Fibroblast of the conjunctiva (primary cell): ENCODE results near the gene PHACTR1.
"Not testable (repeated sequence)": the region's sequence is repeated elsewhere in the genome, so short reads cannot be mapped to it uniquely, and the experiment has no call there.

Experiments
- DNase-seq: peaks from one replicate; pipeline ENCODE4 v3.0.0-alpha.2; 2010; ENCODE audit warnings: low read depth

The PHACTR1 gene

GRCh38 chr6:12716298-12716916 lies at the start of gene PHACTR1:
PHACTR1 (plus strand) TSS chr6:12716767.
- DNase-seq, result no peak

DNA sequence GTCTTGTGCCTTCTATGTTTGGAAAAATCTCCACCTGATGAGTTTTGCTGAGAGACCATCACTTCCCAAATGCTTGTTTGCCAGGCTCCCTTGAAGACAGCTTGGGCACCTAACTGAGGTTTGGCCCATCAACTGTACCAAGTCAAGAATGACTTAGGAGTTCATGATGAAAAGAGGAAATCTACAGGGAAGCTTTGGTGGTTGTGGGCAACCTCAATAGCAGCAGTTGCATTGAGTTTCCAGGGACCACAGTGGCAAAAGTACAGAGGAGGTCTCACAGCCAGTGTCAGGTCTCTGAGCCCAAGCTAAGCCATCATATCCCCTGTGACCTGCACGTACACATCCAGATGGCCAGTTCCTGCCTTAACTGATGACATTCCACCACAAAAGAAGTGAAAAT lies 49.7 kb upstream of the PHACTR1 start:
- no peak for DNase-seq

DNA sequence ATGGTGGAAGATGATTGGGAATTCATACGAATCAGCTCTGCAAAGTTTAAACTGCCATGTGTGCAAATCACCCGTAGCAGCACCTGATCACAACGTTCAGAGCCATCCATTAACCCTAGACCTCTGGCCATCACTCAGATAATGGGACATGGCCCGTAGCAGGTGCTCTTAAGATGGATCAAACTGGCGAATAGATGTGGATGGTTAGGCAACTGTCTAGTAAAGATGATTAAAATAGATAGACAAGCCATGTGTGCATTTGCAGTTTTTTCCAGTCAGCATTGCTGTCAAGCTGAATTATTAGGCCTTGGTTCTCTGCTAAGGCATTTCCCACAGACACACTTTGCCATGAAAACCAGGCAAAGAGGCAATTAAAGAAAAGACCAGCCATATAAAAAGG lies 40.6 kb upstream of the PHACTR1 start:
- no peak for DNase-seq

GRCh38 chr6:12679341-12679740 lies 37.2 kb upstream of the PHACTR1 start:
- DNase-seq, result no peak

GRCh38 chr6:12693122-12693521 lies 23.4 kb upstream of the PHACTR1 start:
- DNase-seq, result no peak

DNA sequence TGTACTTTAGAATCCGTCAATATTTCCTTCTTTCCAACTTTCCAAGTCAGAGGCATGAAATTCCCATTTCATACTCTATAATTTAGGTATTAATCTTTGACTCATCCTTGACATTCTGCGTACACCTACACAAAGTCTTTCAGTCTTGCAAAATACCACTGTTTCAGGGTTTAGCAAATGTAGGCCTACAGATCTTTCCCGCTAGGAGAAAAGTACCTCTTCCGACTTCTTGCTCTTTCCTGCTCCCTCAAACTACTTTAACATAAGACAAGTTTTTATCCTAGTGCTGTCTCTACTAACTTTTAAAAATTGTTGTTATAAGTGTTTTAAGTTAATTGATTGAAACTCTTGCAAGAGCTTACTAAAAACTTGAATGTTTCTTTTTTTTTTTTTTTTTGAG lies 18.3 kb upstream of the PHACTR1 start:
- DNase-seq, result no peak

- no peak for DNase-seq
These were observed 11.6 kb upstream of the PHACTR1 start for GRCh38 chr6:12704946-12705345.

DNA sequence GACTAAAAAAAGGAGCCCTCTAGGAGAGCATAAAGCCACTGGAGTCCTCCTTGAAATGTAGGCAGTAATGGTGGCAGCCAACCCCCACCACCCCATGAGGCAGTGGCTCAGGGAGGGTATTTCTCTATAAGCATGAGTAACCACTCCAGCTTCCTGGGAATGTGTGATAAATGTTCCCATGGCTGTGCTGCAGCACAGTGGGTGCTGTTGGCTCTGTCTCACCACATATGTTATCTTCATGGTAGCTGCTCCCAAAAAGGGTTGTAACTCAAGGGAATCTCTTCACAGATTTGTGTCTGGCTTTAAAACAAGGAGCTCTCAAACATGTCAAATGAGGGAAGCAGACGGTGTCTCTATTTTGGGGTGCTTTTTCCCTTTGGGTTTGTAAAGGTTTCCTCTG lies 7.5 kb upstream of the PHACTR1 start:
- no peak for DNase-seq

- DNase-seq, result no peak
These were observed 6.9 kb upstream of the PHACTR1 start for GRCh38 chr6:12709556-12710232.

- DNase-seq, result no peak
These were observed 5.6 kb upstream of the PHACTR1 start for GRCh38 chr6:12710921-12711320.

- no peak for DNase-seq
These were observed 2.5 kb upstream of the PHACTR1 start for GRCh38 chr6:12714022-12714421.

- DNase-seq, result no peak
These were observed 1.1 kb upstream of the PHACTR1 start for GRCh38 chr6:12715437-12715836.

- no peak for DNase-seq
These were observed 789 bp downstream of the PHACTR1 start for GRCh38 chr6:12717356-12717755.

GRCh38 chr6:12718015-12718414 lies 1.4 kb downstream of the PHACTR1 start:
- no peak for DNase-seq

GRCh38 chr6:12719017-12719416 lies 2.5 kb downstream of the PHACTR1 start:
- no peak for DNase-seq

GRCh38 chr6:12720310-12720709 lies 3.7 kb downstream of the PHACTR1 start:
- no peak for DNase-seq

- no peak for DNase-seq
These were observed 8.7 kb downstream of the PHACTR1 start for GRCh38 chr6:12725263-12725662.

DNA sequence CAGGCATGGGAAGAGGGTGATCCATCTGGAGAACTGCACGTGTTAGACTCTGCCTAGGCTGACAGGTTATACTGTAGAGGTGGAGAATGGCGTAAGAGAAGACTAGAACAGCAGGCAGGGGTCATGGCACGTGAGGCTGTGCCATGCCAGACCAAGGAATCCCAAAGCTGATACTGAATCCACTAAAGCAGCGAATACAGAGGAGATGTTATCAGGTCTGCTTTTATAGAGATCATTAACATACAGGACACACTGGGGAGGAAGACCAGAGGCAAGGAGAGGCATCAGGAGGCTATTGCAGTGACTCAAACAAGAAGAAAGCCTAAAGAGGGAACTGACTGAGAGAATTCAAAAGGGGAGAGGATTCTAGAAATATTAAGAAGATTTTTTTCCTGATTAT lies 12.9 kb downstream of the PHACTR1 start:
- no peak for DNase-seq

- not testable (repeated sequence) for DNase-seq
These were observed 14.2 kb downstream of the PHACTR1 start for GRCh38 chr6:12730809-12731208.

- no peak for DNase-seq
These were observed 17.3 kb downstream of the PHACTR1 start for GRCh38 chr6:12733876-12734275.

DNA sequence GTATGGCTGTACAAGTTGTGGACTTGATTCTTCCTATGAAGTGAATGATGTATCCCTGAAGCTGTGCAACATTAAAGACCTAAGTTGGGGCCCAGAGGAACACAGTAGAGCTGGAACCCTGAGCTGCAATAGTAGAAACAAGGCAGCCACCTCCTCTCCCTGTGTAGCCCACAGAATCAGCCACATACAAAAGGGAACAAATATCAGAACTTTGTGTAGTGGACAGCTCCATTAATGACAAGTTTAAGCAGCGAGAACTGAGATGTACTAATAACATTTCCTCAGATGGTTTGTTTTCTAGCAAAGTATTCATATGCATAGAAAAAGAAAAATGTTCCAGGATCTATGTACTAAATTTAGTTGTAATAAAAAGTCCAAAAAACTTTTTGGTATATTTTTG lies 19.2 kb downstream of the PHACTR1 start:
- DNase-seq, result no peak

- DNase-seq, result no peak
These were observed 31.8 kb downstream of the PHACTR1 start for GRCh38 chr6:12748411-12748810.

DNA sequence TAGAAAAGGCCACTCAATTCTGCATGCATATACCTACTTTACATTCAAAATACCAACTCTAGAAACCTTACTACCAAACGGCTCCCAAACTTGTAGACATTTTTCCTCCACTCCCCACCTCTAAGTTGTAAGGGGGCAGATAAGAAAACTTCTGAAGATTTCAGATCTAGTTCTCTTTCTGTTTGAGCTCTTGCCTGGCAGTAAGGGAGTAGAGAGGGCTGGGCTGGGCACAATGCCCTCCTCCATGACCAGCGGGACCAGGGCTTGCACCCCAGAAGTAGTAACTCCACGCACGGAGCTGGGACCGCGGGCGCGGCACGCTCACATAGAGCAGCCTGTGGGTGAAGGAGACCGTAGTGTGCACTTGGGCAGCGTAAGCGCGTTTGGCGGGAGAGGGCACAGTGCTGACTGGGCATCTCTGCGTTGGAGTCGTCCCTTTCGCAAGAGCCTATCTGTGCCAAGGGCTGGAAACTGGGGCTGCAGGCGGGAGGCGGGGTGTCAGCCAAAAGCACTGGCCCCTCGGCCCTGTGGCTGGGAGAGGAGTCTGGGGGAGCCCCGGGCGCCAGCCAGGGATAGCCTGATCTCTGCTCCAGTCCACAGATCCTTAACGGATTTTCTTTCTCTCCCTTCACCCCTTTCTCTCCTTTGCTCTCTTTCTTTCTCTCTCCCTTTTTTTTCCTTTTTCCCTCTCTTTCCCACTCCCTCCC lies 32.4 kb downstream of the PHACTR1 start:
- no peak for DNase-seq
